Fibroblast of peridontal ligament (primary cell): Measurements from ENCODE around the gene KLK7.
A peak's percentile ranks its signal among the peaks of the same experiment; 100 is the strongest.

ENCODE experiments used
- DNase-seq: peaks from one replicate; pipeline ENCODE4 v3.0.0-alpha.2; 2010; ENCODE audit errors: extremely low read depth

The KLK7 gene

GRCh38 chr19:50983625-50984292, at the start of gene KLK7:
Gene KLK7, minus strand, starts transcription at chr19:50983917. Its CDS starts 1,518 bp downstream, at chr19:50982399.
- no peak for DNase-seq

GRCh38 chr19:51031880-51032225, 48.1 kb upstream of the KLK7 start:
- no peak for DNase-seq

- no peak for DNase-seq
Measured at GRCh38 chr19:51031220-51031879, 47.6 kb upstream of the KLK7 start.

- no peak for DNase-seq
Measured at GRCh38 chr19:51030631-51031030, 46.9 kb upstream of the KLK7 start.

GRCh38 chr19:51029718-51030117, 46.0 kb upstream of the KLK7 start:
- no peak for DNase-seq

- no peak for DNase-seq
Measured at GRCh38 chr19:51027873-51028272, 44.2 kb upstream of the KLK7 start.

GRCh38 chr19:51027126-51027806, 43.5 kb upstream of the KLK7 start:
- no peak for DNase-seq

GRCh38 chr19:51026554-51026831, 42.8 kb upstream of the KLK7 start, which contains the start of gene KLK11:
Gene KLK11, minus strand, starts transcription at chr19:51026616. Its CDS starts 985 bp downstream, at chr19:51025631.
- no peak for DNase-seq

- no peak for DNase-seq
Measured at GRCh38 chr19:51025809-51026553, 42.3 kb upstream of the KLK7 start.

GRCh38 chr19:51025401-51025800, 41.7 kb upstream of the KLK7 start:
- no peak for DNase-seq

GRCh38 chr19:51024924-51025323, 41.2 kb upstream of the KLK7 start:
- DNase-seq: no peak

GRCh38 chr19:51023946-51024345, 40.2 kb upstream of the KLK7 start:
- no peak for DNase-seq

GRCh38 chr19:51022526-51022925, 38.8 kb upstream of the KLK7 start:
- no peak for DNase-seq

- DNase-seq: peak; percentile 47
Measured at GRCh38 chr19:51020988-51021651, 37.4 kb upstream of the KLK7 start.

- DNase-seq: no peak
Measured at GRCh38 chr19:51019544-51019925, 35.8 kb upstream of the KLK7 start, which contains the start of gene KLK10. Gene KLK10, minus strand, starts transcription at chr19:51019709. Its CDS starts 579 bp downstream, at chr19:51019130.

GRCh38 chr19:51018745-51019543, 35.2 kb upstream of the KLK7 start:
- no peak for DNase-seq

- peak; percentile 4 for DNase-seq
Measured at GRCh38 chr19:51016798-51017683, 33.3 kb upstream of the KLK7 start.

- no peak for DNase-seq
Measured at GRCh38 chr19:51015691-51016267, 32.1 kb upstream of the KLK7 start.

GRCh38 chr19:51014242-51014641, 30.5 kb upstream of the KLK7 start:
- no peak for DNase-seq
